ENCODE measurements around the gene SUGCT.
A peak's percentile ranks its signal among the peaks of the same experiment; 100 is the strongest.

SUGCT gene

GRCh38 chr7:40749877-40750276, 615.1 kb downstream of the SUGCT start:
- no peak overlapping the region for H3K4me3 Mint-ChIP-seq
- no peak for DNase-seq
- H3K4me1 Mint-ChIP-seq, result no peaks in the 10 kb centered on the region
- H3K27ac Mint-ChIP-seq, result no peak overlapping the region
- no peak for ATAC-seq
- H3K36me3 Mint-ChIP-seq (ENCODE audit: low read depth), result no peaks in the 10 kb centered on the region
- no peaks in the 10 kb centered on the region for H3K27me3 Mint-ChIP-seq
- H3K9me3 Mint-ChIP-seq, result no peaks in the 10 kb centered on the region

DNA sequence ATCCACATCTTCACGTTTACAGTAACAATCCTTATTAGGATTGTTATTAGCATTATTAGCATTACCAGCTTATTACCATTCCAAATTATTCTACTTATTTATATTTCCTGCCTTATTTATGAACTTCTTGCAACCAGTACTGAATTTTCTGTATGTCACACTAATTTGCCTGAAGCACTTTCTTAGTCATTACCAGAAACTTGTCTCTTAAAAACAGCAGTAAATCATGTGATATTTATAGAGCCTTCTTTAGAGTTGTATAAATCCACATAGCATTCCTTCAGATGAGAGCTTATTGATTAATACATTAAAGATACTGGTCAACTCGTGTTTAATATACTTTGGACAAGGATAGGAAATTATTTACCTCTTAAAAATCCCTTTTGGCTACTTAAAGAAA, 618.6 kb downstream of the SUGCT start:
- Mint-ChIP-seq H3K4me3 (no peak overlapping the region), H3K36me3 (ENCODE audit: low read depth) (no peaks in the 10 kb centered on the region), H3K4me1 (no peaks in the 10 kb centered on the region), H3K27ac (no peak overlapping the region), H3K27me3 (no peaks in the 10 kb centered on the region), H3K9me3 (no peaks in the 10 kb centered on the region)
- ATAC-seq (no peak), DNase-seq (no peak)

- Mint-ChIP-seq H3K9me3 (no peaks in the 10 kb centered on the region), H3K27ac (no peak overlapping the region), H3K27me3 (no peaks in the 10 kb centered on the region), H3K4me3 (no peak overlapping the region), H3K4me1 (no peaks in the 10 kb centered on the region), H3K36me3 (ENCODE audit: low read depth) (no peaks in the 10 kb centered on the region)
- ATAC-seq (no peak), DNase-seq (no peak)
Measured at GRCh38 chr7:40755438-40755837, 620.6 kb downstream of the SUGCT start.

GRCh38 chr7:40757109-40757508, 622.3 kb downstream of the SUGCT start:
- DNase-seq (no peak), ATAC-seq (no peak)
- H3K9me3 Mint-ChIP-seq, result no peaks in the 10 kb centered on the region
- no peak overlapping the region for H3K4me3 Mint-ChIP-seq
- no peaks in the 10 kb centered on the region for H3K4me1 Mint-ChIP-seq
- H3K27me3 Mint-ChIP-seq, result no peaks in the 10 kb centered on the region
- no peaks in the 10 kb centered on the region for H3K36me3 Mint-ChIP-seq (ENCODE audit: low read depth)
- H3K27ac Mint-ChIP-seq, result no peak overlapping the region

GRCh38 chr7:40758590-40758989, 623.8 kb downstream of the SUGCT start:
- Mint-ChIP-seq H3K4me1 (no peaks in the 10 kb centered on the region), H3K27me3 (no peaks in the 10 kb centered on the region), H3K36me3 (ENCODE audit: low read depth) (no peaks in the 10 kb centered on the region), H3K9me3 (no peaks in the 10 kb centered on the region), H3K27ac (no peak overlapping the region), H3K4me3 (no peak overlapping the region)
- ATAC-seq, result no peak
- DNase-seq, result no peak

DNA sequence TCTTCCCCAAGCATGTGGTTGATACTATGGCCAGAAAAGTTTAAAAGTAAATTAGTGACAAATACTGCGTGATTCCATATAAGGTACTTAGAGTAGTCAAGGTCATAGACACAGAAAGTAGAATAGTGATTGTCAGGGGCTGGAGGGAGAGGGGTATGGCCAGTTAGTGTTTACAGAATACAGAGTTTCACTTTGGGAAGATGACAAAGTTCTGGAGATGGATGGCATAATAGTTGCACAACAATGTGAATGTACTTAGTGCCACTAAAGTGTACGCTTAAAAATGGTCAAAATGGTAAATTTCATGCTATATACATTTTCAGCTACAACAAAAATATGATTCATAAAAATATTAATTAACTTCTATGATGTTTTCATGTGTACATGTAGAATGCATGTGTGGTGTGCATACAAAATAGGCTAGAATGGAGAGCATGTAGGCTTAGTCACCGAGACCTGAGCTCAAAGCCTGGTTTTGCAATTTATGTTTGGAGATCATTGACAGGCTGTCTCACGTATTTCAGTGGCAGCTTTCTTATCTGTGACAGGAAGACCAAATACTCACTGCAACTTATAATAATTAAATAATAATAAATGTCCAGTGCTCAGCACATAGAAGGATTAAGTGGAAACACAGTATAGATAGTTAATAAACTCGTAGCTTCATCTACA, 625.6 kb downstream of the SUGCT start:
- no peaks in the 10 kb centered on the region for H3K9me3 Mint-ChIP-seq

DNA sequence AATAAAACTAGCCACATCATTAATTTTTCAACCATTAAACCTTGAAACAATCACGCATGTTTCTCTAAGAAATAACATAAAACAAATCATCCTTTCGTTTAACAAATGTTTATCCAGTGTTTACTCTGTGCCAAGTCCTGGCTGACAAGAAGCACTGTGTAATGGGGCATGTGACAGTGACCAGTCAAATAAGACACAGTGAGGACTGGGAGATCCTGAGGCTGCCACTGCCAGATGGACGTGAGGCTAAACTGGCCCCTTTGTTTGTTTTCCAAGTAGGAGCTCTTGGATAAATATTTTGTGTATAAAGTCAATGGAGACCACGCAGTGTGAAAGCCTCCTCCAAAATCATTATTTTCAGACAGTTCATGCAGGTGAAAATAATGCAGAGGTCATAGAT, 626.2 kb downstream of the SUGCT start:
- no peaks in the 10 kb centered on the region for H3K4me1 Mint-ChIP-seq
- no peak overlapping the region for H3K4me3 Mint-ChIP-seq
- no peak overlapping the region for H3K27ac Mint-ChIP-seq
- no peaks in the 10 kb centered on the region for H3K27me3 Mint-ChIP-seq
- no peaks in the 10 kb centered on the region for H3K36me3 Mint-ChIP-seq (ENCODE audit: low read depth)
- no peak for ATAC-seq
- DNase-seq, result no peak
- no peaks in the 10 kb centered on the region for H3K9me3 Mint-ChIP-seq

More for the DNA sequence above, 625.6 kb downstream of the SUGCT start:
- Mint-ChIP-seq H3K36me3 (ENCODE audit: low read depth) (no peaks in the 10 kb centered on the region), H3K27me3 (no peaks in the 10 kb centered on the region), H3K27ac (no peak overlapping the region), H3K4me1 (no peaks in the 10 kb centered on the region), H3K4me3 (no peak overlapping the region)
- DNase-seq (no peak), ATAC-seq (no peak)

DNA sequence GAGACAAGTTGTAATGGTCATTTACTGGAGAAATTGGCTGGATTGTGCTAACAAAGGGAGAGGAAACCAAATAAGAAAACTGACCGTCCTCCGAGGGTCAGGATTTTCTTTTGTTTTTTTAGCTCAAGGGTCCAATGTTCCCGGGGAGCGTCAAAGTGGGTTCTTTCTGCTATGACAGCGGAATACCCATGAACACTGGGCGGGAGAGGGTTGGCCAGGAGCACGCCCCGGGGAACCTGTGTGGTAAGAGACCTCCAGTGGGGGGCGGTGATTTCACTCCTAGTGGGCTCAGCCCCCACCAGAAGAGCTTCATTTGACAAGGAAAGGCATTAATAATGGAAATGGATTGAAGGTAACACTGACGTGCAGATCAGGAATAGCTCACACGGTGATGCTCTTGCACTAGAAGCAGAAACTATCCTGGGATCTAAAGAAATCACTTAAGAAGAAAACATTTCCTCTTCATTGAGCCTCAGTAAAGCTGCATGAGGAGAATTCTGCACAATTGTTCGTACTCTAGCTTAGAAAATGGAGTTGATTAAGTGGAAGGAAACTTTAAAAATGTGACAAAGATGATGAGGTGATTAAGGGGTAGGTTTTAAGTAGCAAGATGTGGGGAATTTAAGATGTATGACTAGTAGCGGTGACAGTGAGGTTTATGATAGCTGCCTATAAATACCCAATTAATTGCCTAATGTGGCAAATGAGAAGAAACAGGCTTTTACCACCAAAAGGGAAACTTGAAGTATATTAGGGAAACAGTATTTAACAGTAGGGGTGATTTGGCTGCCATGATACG, 627.2 kb downstream of the SUGCT start:
- no peaks in the 10 kb centered on the region for H3K36me3 Mint-ChIP-seq (ENCODE audit: low read depth)
- no peak overlapping the region for H3K27ac Mint-ChIP-seq
- no peaks in the 10 kb centered on the region for H3K9me3 Mint-ChIP-seq
- no peaks in the 10 kb centered on the region for H3K27me3 Mint-ChIP-seq
- no peaks in the 10 kb centered on the region for H3K4me1 Mint-ChIP-seq
- no peak for ATAC-seq
- H3K4me3 Mint-ChIP-seq, result no peak overlapping the region
- no peak for DNase-seq

- ATAC-seq, result no peak
- Mint-ChIP-seq H3K4me1 (no peaks in the 10 kb centered on the region), H3K27ac (no peak overlapping the region), H3K27me3 (no peaks in the 10 kb centered on the region), H3K4me3 (no peak overlapping the region), H3K9me3 (no peaks in the 10 kb centered on the region), H3K36me3 (ENCODE audit: low read depth) (no peaks in the 10 kb centered on the region)
- no peak for DNase-seq
Measured at GRCh38 chr7:40763319-40764287, 628.8 kb downstream of the SUGCT start.

DNA sequence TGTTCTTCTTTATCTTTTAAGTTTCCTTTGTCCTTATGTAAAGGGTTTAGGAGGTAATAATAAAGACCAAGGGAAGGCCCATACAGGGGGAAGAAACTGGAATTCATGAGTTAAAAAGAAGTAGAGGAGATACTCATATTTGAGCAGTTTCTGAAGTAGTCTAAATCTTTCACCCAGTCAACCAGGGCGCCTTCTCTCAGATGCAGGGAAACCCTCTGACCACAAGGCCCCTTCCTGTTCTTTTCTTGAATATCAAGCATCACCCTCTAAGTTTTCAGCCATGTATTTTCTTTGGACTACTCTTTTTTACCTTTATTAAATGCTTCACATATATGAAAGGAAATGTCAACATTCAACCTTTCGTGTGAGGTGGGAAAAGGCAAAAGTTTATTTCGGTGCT, 630.8 kb downstream of the SUGCT start:
- Mint-ChIP-seq H3K4me3 (no peak overlapping the region), H3K27ac (no peak overlapping the region)

GRCh38 chr7:40772096-40772495, 637.3 kb downstream of the SUGCT start:
- no peaks in the 10 kb centered on the region for H3K27me3 Mint-ChIP-seq
- H3K36me3 Mint-ChIP-seq (ENCODE audit: low read depth), result no peaks in the 10 kb centered on the region
- no peaks in the 10 kb centered on the region for H3K9me3 Mint-ChIP-seq
- H3K4me1 Mint-ChIP-seq, result no peaks in the 10 kb centered on the region
- DNase-seq, result no peak
- no peak for ATAC-seq
- H3K4me3 Mint-ChIP-seq, result no peak overlapping the region
- H3K27ac Mint-ChIP-seq, result no peak overlapping the region

More for the DNA sequence above, 630.8 kb downstream of the SUGCT start:
- Mint-ChIP-seq H3K36me3 (ENCODE audit: low read depth) (no peaks in the 10 kb centered on the region), H3K27me3 (no peaks in the 10 kb centered on the region), H3K4me1 (no peaks in the 10 kb centered on the region), H3K9me3 (no peaks in the 10 kb centered on the region)
- DNase-seq (no peak), ATAC-seq (no peak)

GRCh38 chr7:40773656-40774055, 638.9 kb downstream of the SUGCT start:
- Mint-ChIP-seq H3K36me3 (ENCODE audit: low read depth) (no peaks in the 10 kb centered on the region), H3K27ac (no peak overlapping the region), H3K9me3 (no peaks in the 10 kb centered on the region), H3K27me3 (no peaks in the 10 kb centered on the region), H3K4me3 (no peak overlapping the region), H3K4me1 (no peaks in the 10 kb centered on the region)
- no peak for ATAC-seq
- DNase-seq, result no peak

DNA sequence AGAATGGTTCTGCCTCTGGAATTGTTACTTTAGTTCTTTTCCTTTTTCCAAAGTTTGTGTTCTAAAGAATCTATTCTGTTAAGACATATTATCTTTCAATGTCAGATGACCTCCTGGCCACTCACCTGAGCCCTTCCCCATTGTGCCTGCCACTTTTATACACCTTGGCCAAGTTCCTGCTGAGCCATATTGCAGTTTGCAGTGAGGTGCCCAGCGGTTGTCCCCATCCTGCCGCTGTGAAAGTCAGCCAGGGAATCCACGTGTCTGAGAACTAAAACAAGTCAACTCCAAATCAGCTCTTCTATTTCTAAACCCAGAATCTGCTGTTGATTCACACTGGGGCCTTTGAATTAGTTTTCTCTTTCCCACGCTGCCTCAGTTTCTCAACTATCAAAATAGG, 641.1 kb downstream of the SUGCT start:
- DNase-seq (no peak), ATAC-seq (no peak)
- H3K36me3 Mint-ChIP-seq (ENCODE audit: low read depth), result no peaks in the 10 kb centered on the region
- no peak overlapping the region for H3K27ac Mint-ChIP-seq
- no peaks in the 10 kb centered on the region for H3K4me1 Mint-ChIP-seq
- H3K27me3 Mint-ChIP-seq, result no peaks in the 10 kb centered on the region
- no peaks in the 10 kb centered on the region for H3K9me3 Mint-ChIP-seq
- H3K4me3 Mint-ChIP-seq, result no peak overlapping the region

DNA sequence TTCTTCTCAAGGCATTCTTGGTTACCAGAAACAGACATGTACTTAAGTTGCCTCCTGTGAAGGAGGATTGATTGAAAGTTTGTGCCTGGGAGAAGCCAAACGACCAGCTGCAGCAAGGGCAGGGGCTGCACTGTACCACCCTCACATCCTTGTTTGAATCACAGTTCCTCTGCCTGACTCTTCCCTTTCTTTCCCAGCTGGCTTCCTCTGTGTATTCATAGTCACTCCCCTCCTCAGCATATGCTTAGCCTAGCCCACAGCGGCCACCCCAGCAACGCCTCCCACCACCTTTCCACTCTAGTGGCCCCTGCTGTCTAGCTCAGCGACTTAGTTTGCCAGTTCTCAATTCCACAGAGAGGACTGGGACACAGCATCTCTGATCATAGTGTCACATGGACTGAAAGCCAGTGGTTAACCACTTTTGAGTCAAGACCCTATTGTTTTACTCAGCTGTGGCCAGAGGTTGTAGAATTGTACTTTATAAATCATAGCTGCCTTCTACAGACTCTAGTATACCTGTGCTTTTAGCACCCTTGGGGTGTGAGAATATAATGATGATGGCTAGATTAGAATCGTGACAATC, 643.0 kb downstream of the SUGCT start:
- H3K9me3 Mint-ChIP-seq, result no peaks in the 10 kb centered on the region
- H3K27ac Mint-ChIP-seq, result no peak overlapping the region
- ATAC-seq, result peak; percentile 46
- DNase-seq, result no peak
- H3K4me3 Mint-ChIP-seq, result no peak overlapping the region
- no peaks in the 10 kb centered on the region for H3K36me3 Mint-ChIP-seq (ENCODE audit: low read depth)
- no peaks in the 10 kb centered on the region for H3K27me3 Mint-ChIP-seq
- no peaks in the 10 kb centered on the region for H3K4me1 Mint-ChIP-seq
